GM12878 (cell line): ENCODE measurements around the gene PIRT. TPM values are rescaled to one million over a fixed set of nuclear protein-coding genes. Genes with fewer than 3 reads are reported as not detected.

Source experiments
- ATAC-seq: fragments of 200-7000 bp; cut with Tn5 transposase; 3 replicates; pipeline ENCODE4 v1.9.1; 2020; ENCODE audit warnings: mild to moderate bottlenecking, moderate library complexity
- BruUV-seq: library from RNA; stranded (reverse); fragments of 400-500 nt; replicated peaks from 2 replicates; lab custom pipeline; 2021; lab: Mats Ljungman, UMichigan
- CTCF ChIA-PET: fragments of 300-600 bp; sonication (Branson Sonifier 250); formaldehyde crosslinking; extraction: SDS; loops from one replicate; lab custom pipeline; 2021; ENCODE audit warnings: inconsistent platforms; lab: Yijun Ruan, JAX
- POLR2A ChIA-PET: fragments of 350-600 bp; formaldehyde crosslinking; extraction: SDS; loops from one replicate; lab custom pipeline; 2021; ENCODE audit warnings: inconsistent platforms; lab: Charles Lee
- RAD21 ChIA-PET: fragments of 300-600 bp; sonication (Branson Sonifier 250); formaldehyde crosslinking; loops from one replicate; lab custom pipeline; 2023; ENCODE audit warnings: antibody characterized with exemption; ENCODE audit not compliant: unreplicated experiment; lab: Charles Lee
- SMC1A ChIA-PET: fragments of 300-600 bp; sonication (Branson Sonifier 250); formaldehyde crosslinking; loops from one replicate; lab custom pipeline; 2023; ENCODE audit not compliant: unreplicated experiment, uncharacterized antibody; lab: Charles Lee
- DNase-seq: peaks from one replicate; pipeline ENCODE4 v3.0.0-alpha.2; 2011; ENCODE audit warnings: low read depth, low spot score
- FAIRE-seq: peaks from 3 replicates; lab custom pipeline; 2011; peaks lifted over from hg19 to GRCh38; lab: Jason Lieb, UNC
- H2AFZ ChIP-seq: 2 replicates; pipeline ENCODE4 v1.6.0; 2011; ENCODE audit warnings: low read depth, low read length, control low read depth; ENCODE audit not compliant: control insufficient read depth
- H3K27ac ChIP-seq: 2 replicates; pipeline ENCODE4 v1.5.1; 2011; ENCODE audit warnings: control low read depth; ENCODE audit not compliant: control insufficient read depth, insufficient read depth
- H3K27me3 ChIP-seq, 2 experiments: replicated peaks in 1 of 2; 2 replicates each; pipeline versions ENCODE4 v1.6.0 to v1.6.1; 2011; ENCODE audit warnings: low read length in 1 of 2; ENCODE audit not compliant: control insufficient read depth in 2 of 2, insufficient read depth in 2 of 2
- H3K36me3 ChIP-seq, 2 experiments: 2 replicates each; pipeline ENCODE4 v1.5.1; 2011; ENCODE audit warnings: low read length in 1 of 2; ENCODE audit not compliant: control insufficient read depth in 2 of 2, insufficient read depth in 2 of 2
- H3K4me1 ChIP-seq: 2 replicates; pipeline ENCODE4 v1.6.1; 2011; ENCODE audit warnings: mild to moderate bottlenecking, low read length, moderate library complexity, mixed read lengths; ENCODE audit not compliant: control insufficient read depth, insufficient read depth
- H3K4me2 ChIP-seq: 2 replicates; pipeline ENCODE4 v1.6.0; 2011; ENCODE audit warnings: control low read depth; ENCODE audit not compliant: control insufficient read depth, insufficient read depth
- H3K4me3 ChIP-seq: fragments of 200-600 bp; sonication (generic); 2 replicates; pipeline ENCODE4 v1.5.1; 2016
- H3K79me2 ChIP-seq: 2 replicates; pipeline ENCODE4 v1.6.0; 2011; ENCODE audit warnings: low read length; ENCODE audit not compliant: control insufficient read depth, insufficient read depth
- H3K9ac ChIP-seq: 2 replicates; pipeline ENCODE4 v1.8.0; 2011; ENCODE audit warnings: low read length, control low read depth, mixed read lengths; ENCODE audit not compliant: control insufficient read depth, insufficient read depth
- H3K9me3 ChIP-seq: replicated peaks from 3 replicates; pipeline ENCODE4 v1.5.1; 2011; ENCODE audit warnings: mild to moderate bottlenecking, low read length; ENCODE audit not compliant: control insufficient read depth, insufficient read depth
- H4K20me1 ChIP-seq: 2 replicates; pipeline ENCODE4 v1.6.0; 2011; ENCODE audit not compliant: control insufficient read depth, insufficient read depth
- E4F1 ChIP-seq: fragments of 450-650 bp; IDR thresholded peaks from 2 replicates; pipeline ENCODE4 v1.6.1; 2018; ENCODE audit warnings: borderline replicate concordance, mild to moderate bottlenecking; ENCODE audit not compliant: partially characterized antibody
- EED ChIP-seq: sonication (generic); IDR thresholded peaks from 2 replicates; pipeline ENCODE4 v1.6.1; 2016; ENCODE audit warnings: antibody characterized with exemption, low read depth
- ELK1 ChIP-seq: IDR thresholded peaks from 2 replicates; pipeline ENCODE4 v1.6.1; 2012; ENCODE audit warnings: low read depth, low read length, improper control_type of control experiment
- GATAD2B ChIP-seq: fragments of 450-650 bp; conservative IDR thresholded peaks from 2 replicates; pipeline ENCODE4 v1.6.1; 2017; ENCODE audit warnings: low read depth, mild to moderate bottlenecking, moderate library complexity
- LARP7 ChIP-seq: fragments of 450-650 bp; IDR thresholded peaks from 2 replicates; pipeline ENCODE4 v1.6.1; 2017; ENCODE audit warnings: mild to moderate bottlenecking
- MEF2B ChIP-seq: fragments of 450-650 bp; IDR thresholded peaks from 2 replicates; pipeline ENCODE4 v1.6.1; 2018; ENCODE audit warnings: mild to moderate bottlenecking, moderate library complexity; ENCODE audit not compliant: partially characterized antibody, poor library complexity, severe bottlenecking
- NFIC ChIP-seq: IDR thresholded peaks from 2 replicates; pipeline ENCODE4 v1.6.1; 2012; ENCODE audit warnings: low read depth, mild to moderate bottlenecking, inconsistent platforms, low read length, moderate library complexity
- PML ChIP-seq: IDR thresholded peaks from 2 replicates; pipeline ENCODE4 v1.6.1; 2012; ENCODE audit warnings: low read length, inconsistent platforms
- SRF ChIP-seq, 2 experiments: IDR thresholded peaks; 2 replicates each; pipeline ENCODE4 v1.6.1; 2011; ENCODE audit warnings: low read depth in 2 of 2, low read length in 2 of 2, mild to moderate bottlenecking in 1 of 2, moderate library complexity in 1 of 2
- SUZ12 ChIP-seq: fragments of 200-600 bp; sonication (generic); IDR thresholded peaks from one replicate; pipeline ENCODE4 v1.6.1; 2018; ENCODE audit warnings: antibody characterized with exemption, mild to moderate bottlenecking; ENCODE audit not compliant: unreplicated experiment
- TARDBP ChIP-seq: IDR thresholded peaks from 2 replicates; pipeline ENCODE4 v1.6.1; 2016; ENCODE audit warnings: borderline replicate concordance
- WGBS: methylation state at CpG from one replicate; pipeline ENCODE4 v1.1.6; 2016; ENCODE audit warnings: low lambda C conversion rate; ENCODE audit not compliant: insufficient replicate concordance, insufficient coverage; ENCODE audit errors: missing lambda C conversion rate; 5-methylcytosine and 5-hydroxymethylcytosine counted together
- in situ Hi-C: fragments of 300-500 bp; cut with MboI; formaldehyde crosslinking; loops from 9 replicates; pipeline ENCODE4 v1.14.3; 2018; ENCODE audit warnings: mixed read lengths
- intact Hi-C: fragments of 100-400 bp; cut with micrococcal nuclease; formaldehyde crosslinking; loops from one replicate; pipeline ENCODE4 v1.14.2; 2022; ENCODE audit not compliant: unreplicated experiment
- polyA plus RNA-seq, 11 experiments: library from polyadenylated mRNA; depleted of rRNA in 4 of 11; unstranded in 6 of 11; stranded (reverse) in 5 of 11; fragments of >200 nt; fragmentation: Nextera tagmentation in 4 of 11; fragmentation: Illumina TruSeq in 1 of 11; extraction: Ambion mirVana in 4 of 11; extraction: Trizol in 1 of 11; gene quantifications; 1 replicate in 1 of 11; 2 replicates in 10 of 11; pipeline versions ENCODE4 v1.2.1 to v1.2.3, GENCODE V29; 2011 to 2016; ENCODE audit warnings: inconsistent platforms in 2 of 11, missing spikeins in 2 of 11, low read depth in 1 of 11
- total RNA-seq, 4 experiments: library from RNA; depleted of rRNA in 3 of 4; stranded (reverse); fragments of >200 nt in 3 of 4; fragmentation: Illumina TruSeq in 1 of 4; extraction: Trizol in 1 of 4; gene quantifications; 2 replicates each; pipeline versions ENCODE4 v1.2.1 to v1.2.3, GENCODE V29; 2013 to 2021
- TF ChIP-seq, protein P1 (sequence below), 3 experiments: IDR thresholded peaks in 2 of 3; conservative IDR thresholded peaks in 1 of 3; 2 replicates each; pipeline ENCODE4 v1.5.1; 2011; ENCODE audit warnings: low read depth in 3 of 3, low read length in 3 of 3, mild to moderate bottlenecking in 3 of 3, control low read depth in 2 of 3, moderate library complexity in 2 of 3, inconsistent platforms in 1 of 3, mixed read lengths in 1 of 3; ENCODE audit not compliant: control insufficient read depth in 2 of 3, insufficient read depth in 1 of 3; ENCODE audit errors: extremely low read depth in 1 of 3

The PIRT gene
- total and polyA plus RNA-seq, 10 of the 15 experiments (the other 5 are each of a cell fraction or from before 2014, with no cell fraction given): not detected

- POLR2A ChIA-PET: no interaction called here
- CTCF ChIA-PET: no interaction called here
- Histone ChIP-seq H3K4me2 (no peak overlapping the region), H3K79me2 (no peaks in the 10 kb centered on the region), H3K4me3 (no peak overlapping the region), H3K4me1 (no peaks in the 10 kb centered on the region), H3K9me3 (no peaks in the 10 kb centered on the region), H3K9ac (no peak overlapping the region), H2AFZ (no peak overlapping the region), H3K27me3 (no peaks in the 10 kb centered on the region), H3K27ac (no peak overlapping the region), H4K20me1 (no peaks in the 10 kb centered on the region), H3K36me3 (no peaks in the 10 kb centered on the region)
- no peak for ATAC-seq
- RAD21 ChIA-PET: no interaction called here
- no peak for FAIRE-seq
- in situ Hi-C loops: no loop called here
- BruUV-seq: no TSS peak
- DNase-seq: no peak
- SMC1A ChIA-PET: no interaction called here
- TF ChIP-seq NFIC (no peak), MEF2B (no peak), LARP7 (no peak), PML (no peak), EED (no peak), GATAD2B (no peak), SRF (IDR thresholded peaks at IDR 0.05; ENCODE audit: low read depth in 2 of 2, low read length in 2 of 2) (no peak), TARDBP (no peak), E4F1 (no peak), SUZ12 (no peak), ELK1 (no peak)
- TF ChIP-seq, protein P1, sequence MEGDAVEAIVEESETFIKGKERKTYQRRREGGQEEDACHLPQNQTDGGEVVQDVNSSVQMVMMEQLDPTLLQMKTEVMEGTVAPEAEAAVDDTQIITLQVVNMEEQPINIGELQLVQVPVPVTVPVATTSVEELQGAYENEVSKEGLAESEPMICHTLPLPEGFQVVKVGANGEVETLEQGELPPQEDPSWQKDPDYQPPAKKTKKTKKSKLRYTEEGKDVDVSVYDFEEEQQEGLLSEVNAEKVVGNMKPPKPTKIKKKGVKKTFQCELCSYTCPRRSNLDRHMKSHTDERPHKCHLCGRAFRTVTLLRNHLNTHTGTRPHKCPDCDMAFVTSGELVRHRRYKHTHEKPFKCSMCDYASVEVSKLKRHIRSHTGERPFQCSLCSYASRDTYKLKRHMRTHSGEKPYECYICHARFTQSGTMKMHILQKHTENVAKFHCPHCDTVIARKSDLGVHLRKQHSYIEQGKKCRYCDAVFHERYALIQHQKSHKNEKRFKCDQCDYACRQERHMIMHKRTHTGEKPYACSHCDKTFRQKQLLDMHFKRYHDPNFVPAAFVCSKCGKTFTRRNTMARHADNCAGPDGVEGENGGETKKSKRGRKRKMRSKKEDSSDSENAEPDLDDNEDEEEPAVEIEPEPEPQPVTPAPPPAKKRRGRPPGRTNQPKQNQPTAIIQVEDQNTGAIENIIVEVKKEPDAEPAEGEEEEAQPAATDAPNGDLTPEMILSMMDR (IDR thresholded peaks at IDR 0.05 in 2 of 3, conservative IDR thresholded peaks at IDR 0.05 in 1 of 3; ENCODE audit: control insufficient read depth in 2 of 3, extremely low read depth in 1 of 3, insufficient read depth in 1 of 3, low read depth in 3 of 3, low read length in 3 of 3): no peak
- WGBS: 1% methylated on average over 5 of the region's 5 CpGs
- intact Hi-C loops: loop anchor here (10.0 kb wide), 1 partner anchor 1063 kb away; no protein-coding TSS in a partner anchor
These were observed 34.0 kb upstream of the PIRT start for GRCh38 chr17:10871914-10872313.
